Glomerular visceral epithelial cell (primary cell): ENCODE measurements around the gene PAPOLB.
A peak's percentile ranks its signal among the peaks of the same experiment; 100 is the strongest.

Experiments
- DNase-seq: peaks from one replicate; pipeline ENCODE4 v3.0.0-alpha.2; 2016; ENCODE audit errors: extremely low spot score

PAPOLB gene

DNA sequence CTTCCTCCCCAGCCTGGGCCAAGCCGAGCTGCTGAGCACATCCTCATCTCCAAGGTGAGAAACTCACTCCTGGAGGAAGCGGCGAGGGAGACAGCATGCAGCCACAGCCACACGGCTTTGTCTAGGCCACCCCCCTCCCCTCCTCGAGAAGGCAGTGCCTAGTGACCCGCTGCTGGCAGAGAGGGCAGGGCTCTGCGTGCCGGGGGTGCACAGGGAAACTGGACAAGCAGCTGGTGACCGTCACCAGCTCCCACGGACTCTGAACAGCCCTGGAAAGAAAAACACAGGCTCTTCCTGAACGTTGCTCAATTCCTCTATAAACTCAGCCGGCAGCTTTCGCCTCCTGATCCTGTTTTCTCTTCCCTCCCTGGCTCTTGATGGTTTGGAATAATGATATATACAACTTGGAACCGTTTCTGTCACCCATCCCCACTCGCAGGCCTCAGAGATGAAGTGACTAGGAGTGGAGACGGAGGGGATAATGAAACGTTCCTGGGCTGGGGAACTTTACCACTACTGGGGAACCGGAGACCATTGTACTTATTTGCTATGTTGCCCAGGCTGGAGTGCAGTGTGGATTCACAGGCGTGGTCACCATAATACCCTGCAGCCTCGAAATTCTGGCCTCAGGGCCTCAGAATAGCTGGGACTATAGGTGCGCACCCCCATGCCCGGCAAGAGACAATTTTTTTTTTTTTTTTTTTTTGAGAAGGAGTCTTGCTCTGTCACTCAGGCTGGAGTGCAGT lies 19.3 kb downstream of the PAPOLB start:
- no peak for DNase-seq

DNA sequence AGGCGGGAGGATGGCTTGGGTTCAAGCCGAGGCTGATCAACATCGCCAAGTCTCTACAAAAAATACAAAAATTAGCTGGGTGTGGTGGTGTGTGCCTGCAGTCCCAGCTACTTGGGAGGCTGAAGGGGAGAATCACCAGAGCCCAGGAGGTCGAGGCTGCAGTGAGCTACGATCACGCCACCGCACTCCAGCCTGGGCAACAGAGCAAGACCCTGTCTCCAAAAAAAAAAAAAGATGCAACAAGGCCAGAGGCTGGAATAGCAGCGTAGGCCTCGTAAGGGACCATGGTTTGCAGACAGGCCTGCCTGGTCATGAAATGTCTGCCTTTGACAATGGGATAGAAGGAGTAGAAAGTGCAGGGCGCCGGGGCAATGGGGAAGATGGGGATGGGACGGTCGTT lies 20.0 kb downstream of the PAPOLB start:
- no peak for DNase-seq

DNA sequence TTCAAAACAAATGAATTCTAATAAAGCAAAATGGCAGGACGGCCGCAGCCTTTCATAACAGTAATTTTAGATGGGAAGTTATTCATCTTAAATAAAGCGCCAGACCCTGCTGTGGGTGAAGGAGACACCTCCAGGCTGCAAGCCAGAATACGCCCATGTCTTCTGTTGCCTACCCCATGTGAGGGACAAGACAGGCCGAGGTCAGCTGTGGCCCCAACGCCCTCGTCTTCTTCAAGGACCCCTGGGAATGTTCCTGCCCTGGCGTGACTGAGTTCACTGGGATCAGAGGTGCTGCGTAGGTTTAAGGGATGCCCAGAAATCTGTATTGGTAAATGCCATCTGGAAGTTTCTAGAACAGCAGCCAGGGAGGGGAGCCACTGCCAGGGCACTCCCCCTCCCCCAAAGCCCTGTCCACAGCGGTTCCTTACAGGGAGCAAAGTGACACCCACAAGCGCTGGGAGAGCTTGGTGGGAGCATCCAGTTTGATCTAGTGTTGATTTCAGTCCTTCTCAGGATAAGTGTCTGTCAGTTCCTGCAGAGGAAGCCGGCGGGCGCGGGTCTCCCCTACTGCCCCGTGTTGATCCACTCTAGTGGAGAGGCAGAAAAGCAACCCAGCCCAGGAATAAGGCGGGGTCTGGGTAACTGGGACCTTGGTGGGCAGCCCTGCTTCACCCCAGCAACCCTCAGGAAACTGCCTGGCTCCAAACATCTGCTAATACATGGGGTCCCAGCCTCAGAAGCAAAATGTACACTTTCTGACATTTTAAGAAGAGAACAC lies 20.6 kb downstream of the PAPOLB start:
- DNase-seq, result no peak

DNA sequence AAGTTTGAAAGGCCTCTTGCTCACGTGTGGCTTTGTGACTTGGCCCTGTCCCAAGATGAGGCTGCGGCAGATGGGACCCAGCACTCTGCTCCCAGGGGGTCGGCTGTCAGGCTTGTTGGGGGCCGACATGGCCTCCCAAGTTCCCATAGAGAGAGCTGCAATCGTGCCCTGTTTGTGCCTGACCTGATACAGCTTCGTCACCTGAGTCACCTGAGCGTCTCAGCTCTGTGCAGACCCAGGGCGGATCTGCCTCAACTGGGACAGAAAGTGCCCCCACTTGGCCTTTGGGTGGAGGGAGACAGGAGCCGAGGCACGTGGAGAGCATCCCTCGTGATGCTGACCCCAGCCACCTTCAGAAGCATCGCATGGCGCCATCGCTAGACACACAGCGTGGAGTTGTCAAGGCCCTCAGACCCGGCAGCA lies 21.7 kb downstream of the PAPOLB start:
- DNase-seq, result no peak

DNA sequence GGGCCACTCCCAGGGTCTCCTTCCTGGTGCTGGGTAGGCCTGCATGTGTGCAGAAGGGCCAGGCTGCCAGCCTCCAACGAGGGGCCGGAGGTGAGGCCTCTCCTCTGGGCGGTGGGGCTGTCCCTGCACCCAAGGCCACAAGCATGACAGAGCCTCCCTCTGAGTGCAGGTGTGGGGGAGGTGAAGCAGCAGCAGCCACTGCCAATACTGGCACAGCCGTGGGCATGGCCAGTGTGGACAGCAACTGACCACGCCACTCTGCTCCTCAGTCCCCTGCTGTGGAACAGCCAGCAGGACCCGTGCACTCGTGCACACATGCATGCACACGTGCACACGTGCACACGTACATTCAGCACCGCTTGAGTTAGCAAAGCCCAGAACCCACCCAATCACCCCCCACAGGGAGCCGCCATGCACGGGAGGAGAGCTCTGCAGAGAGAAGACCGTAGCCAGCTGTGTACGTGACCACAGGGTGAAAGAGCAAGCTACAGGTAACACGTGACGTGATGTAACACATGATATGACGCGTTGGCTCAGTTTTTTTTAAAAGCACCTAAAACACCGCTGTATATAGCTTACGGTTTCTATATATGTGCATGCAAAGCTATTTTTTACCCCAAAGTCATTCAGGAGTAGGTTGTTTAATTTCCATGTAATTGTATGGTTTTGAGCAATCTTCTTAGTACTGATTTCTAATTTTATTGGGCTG lies 23.1 kb downstream of the PAPOLB start:
- DNase-seq, result no peak

DNA sequence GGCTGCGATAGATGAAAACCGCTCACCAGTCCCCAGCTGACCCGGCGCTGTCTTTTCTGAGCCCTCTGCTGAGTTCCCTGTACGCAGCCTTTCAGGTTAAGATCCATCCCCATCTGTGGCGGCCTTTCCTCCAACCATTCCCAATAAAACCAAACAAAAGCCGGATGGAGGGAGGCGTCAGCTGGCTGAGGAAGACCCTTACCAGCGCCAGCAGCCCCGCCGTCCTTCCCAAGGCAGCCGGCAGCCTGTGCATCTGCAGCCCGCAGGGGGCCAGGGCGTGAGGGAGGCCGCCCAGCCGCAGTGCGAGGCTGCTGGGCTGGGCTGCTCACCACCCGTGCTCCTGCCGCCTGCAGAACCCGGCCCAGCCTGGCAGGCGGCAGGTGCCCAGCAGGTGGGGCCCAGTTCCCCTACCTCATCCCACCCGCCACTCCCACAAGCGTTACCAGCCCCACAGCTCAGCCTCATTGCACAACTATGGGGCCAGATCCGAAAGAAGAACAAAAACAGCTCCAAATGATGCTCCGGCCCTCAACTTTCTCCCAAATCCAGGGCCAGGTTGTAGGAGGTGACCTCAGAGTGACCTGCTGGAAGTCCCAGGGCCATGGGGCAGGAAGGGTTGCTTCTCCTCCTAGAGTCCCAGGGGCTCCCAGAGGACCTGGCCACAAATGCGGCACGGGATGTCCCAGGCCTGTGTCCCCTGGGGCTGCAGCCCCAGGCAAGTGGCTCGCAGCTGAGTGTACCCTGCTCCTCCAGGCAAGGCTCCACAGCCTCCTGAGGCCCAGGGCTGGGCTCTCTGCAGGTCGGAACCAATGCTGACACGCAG lies 23.8 kb downstream of the PAPOLB start:
- DNase-seq, result no peak

DNA sequence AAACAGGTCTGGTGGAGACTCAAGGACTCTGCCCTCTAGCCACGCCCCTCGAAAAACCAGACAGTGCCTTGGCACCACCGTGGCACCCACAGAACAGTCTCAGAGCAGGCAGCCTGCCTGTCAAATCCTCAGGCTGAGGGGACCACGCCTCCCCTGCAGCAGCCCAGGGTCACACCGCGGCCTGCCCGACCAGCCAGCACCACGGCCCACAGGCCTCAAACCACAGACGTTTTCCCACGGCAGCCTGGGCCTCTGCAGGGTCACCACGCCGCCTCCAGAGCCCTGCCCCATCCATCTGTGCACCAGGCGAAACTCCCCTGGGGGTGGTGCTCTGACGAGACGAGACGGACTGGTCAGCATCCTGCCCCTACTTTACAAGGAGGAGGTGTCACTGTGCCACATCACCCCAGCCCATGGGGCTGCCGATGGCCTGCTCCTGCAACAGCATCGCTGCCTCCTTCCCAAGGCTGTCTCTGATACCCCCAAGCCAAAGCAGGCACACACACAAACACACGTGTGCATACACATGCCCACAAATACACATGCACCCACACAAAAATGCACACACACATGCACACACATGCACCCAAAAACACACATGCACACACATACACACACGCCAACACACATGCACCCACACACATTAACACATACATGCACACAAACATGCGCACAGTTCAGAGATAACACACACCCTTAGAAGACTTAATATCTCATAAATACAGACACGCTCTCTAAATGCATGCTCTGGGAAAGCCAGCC lies 24.6 kb downstream of the PAPOLB start:
- DNase-seq, result no peak

DNA sequence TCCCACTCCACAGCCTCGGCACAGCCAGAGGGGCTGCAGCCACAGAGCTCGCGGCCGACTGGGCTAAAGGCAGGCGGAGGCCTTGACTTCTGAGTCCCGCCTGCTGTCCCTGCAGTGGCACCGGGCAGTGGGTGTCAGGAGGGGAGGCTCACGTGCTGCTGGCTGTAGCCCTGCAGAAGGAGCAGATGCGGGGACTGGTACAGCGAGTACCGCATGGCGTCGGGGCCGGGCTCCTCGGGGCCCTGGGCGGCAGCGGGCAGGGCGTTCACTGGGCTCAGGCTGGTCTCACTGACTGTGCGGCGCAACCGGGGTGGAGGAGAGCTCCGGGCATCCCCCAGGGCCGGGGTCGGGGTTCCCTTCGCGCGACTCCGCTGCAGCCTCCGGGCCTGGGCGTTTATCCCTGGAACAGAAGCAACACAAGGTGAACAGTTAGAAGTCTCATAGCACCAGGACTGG lies 25.6 kb downstream of the PAPOLB start:
- no peak for DNase-seq

DNA sequence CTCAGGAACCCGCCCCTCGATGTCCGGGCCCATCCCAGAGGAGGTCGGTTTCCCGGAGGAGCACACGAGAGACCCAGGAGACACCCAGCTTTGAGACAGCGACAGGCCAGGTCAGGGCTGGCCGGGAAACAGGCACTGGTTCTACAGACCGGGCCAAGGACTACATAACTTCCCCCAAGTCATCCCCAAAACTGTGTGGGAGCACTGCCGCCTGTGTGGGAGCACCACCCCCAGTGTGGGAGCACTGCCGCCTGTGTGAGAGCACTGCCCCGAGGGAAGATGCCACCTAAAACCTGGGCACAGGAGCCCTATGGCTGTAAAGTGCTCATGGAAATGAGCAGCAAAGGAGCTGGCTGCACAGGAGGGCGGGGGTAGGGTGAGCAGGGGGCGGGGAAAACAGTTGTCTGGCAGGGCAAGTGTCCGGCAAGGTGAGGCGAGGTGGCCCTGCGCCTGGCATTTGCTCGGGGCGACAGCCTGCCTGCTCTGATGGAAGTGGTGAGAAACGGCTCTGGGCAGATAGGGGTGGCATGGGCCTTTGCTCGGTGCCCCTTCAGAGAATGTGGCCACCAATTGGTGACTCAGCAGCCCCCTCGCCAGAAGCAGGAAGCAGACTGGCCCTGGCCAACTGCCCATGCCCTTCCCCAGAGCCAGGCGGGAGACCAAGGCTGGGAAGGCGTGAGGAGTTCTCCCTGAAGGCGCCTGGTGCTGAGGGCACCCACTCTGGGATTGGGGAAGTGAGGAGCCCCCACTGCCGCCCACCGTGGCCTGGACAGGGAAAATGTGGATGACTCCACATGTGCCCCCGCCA lies 26.2 kb downstream of the PAPOLB start:
- DNase-seq, result no peak

DNA sequence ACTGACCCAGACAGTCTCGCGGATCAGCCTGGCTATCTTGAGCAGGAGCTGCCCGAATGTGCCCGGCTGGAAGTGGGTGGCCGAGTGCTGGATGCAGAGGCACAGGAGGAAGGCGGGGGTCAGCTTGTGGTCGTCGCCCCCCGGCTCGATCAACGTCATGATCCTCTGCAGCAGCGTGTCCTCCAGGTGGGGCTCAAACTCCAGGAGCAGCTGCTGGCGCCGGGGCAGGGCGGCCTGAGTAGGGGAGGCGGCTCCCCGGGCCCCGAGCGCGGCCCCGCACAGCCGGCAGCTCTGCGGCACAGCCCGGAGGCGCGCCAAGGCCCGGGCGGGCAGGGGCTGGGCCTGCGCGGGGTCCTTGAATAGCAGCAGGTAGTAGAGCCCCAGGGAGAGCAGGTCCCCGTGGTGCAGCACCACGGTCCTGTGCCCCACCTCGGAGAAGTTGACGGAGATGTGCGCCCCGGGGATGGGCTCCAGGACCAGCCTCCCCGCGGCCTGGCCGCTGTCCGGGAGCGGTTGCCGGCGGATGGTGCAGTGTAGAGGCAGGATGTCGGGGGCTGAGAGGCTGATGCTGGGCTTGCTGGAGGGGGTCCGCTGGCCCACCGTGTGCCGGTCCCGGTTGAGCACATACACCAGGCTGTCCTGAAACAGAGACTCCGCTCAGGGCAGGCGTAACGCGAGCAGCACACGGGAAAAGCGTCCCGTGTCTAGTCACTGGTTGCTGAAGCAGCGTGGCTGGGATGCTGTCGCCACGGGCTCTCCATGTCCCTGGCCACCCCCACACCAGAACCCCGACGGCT lies 27.0 kb downstream of the PAPOLB start:
- DNase-seq, result no peak

DNA sequence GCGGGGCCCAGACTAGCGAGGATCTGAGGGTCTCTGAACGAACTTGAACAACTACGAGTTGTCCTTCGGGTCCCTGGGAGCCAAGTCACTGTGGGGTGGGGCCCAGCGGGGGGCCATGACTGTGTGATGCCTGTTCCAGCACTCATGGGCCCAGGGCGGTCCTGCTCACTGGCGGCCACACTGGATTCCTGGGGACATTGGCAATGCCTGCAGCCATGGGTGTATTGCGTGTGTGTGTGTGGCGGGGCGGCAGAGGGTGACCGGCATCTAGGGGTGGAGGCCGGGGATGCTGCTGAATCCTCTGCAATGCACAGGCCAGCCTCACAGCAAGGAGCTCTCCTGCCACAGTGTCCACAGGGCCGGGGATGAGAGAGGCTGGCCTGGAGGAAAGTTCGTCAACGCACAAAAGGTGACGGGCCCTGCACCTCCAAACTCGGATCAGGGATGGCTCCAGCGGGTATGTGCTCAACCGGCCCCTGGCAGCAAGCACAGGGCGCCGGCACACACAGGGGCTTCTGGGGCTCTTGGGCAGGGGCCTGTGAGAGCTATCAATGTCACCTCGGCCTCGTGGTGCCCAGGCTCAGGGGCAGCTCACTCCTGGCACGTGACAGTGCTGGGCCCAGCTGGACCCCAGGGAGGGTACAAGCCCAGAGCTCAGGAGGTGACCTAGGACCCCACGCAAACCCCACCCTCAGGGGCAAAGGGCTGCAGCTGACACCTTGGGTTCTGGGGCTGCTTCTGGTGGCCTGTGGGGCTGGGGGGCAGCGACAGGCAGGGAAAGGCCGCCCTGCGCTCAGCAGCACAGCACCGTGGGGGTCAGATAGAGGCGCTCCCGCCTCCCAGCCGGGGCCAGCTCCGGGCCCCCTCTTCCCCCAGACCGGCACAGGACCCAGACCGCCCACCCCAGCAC lies 27.9 kb downstream of the PAPOLB start:
- no peak for DNase-seq

DNA sequence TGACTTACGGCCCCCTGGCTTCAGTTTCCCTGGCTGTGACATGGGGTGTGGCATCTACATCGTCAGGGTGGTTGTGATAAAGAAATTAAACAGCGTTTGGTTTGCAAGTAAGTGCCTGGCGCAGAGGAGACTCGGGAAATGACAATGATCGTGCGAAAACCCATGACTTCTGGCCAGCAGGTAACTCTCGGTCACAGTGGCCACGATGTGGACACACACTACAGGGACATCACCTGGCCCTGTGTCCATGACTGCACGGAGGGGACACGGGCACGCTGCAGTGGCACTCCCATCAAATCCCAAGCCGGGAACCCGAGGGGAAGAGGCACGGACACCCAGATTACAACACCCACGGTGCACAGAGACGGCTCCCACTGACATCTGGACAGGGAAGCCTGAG lies 28.7 kb downstream of the PAPOLB start:
- no peak for DNase-seq

DNA sequence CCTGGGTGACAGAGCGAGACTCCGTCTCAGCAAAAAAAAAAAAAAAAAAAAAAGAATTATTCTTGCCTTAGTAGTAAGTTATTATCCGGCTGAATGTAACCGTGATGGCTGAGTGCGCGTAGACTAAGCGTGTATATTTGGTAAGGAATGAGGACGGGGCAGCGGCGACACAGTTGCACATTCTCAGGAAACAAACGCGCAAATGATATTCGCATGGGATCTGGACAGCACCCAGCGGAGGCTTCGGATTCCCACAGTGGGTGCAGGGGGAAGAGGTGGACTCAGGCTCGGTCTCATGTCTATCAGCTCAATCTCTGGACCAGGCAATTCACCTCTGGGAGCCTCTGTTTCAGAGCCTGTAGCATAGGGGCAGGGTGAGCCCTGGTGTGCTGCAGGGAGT lies 29.1 kb downstream of the PAPOLB start:
- DNase-seq, result no peak

DNA sequence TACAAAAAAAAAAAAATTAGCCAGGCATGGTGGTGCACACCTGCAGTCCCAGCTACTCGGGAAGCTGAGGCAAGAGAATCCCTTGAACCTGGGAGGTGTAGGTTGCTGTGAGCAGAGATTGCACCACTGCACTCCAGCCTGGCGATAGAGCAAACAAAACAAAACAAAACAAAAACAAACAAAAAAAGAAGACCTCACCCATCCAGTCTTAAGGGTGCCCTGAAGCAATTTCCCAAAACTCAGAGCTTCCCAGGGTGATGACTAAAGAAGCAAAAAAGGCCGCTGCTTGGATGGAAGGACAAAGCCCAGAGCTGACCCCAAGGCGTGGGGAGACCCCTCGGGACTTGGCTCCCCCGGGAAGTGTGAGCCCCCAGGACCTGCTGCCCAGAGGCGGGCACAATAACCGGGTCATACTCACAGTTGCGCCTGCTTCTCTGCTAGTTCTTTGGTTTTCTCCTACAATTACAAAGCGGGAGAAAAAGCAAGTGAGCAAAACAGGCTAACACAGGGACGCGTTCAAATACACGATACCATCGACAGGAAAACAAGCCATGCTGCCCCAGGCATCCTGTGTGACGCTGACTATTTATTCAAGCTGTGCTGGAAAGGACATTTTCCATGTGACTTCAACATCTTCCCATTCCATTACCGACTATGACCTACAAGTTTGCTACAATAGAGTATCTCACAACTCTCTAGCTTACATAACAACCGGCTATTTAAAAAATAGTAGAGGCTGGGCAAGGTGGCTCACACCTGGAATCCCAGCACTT lies 29.9 kb downstream of the PAPOLB start:
- no peak for DNase-seq

DNA sequence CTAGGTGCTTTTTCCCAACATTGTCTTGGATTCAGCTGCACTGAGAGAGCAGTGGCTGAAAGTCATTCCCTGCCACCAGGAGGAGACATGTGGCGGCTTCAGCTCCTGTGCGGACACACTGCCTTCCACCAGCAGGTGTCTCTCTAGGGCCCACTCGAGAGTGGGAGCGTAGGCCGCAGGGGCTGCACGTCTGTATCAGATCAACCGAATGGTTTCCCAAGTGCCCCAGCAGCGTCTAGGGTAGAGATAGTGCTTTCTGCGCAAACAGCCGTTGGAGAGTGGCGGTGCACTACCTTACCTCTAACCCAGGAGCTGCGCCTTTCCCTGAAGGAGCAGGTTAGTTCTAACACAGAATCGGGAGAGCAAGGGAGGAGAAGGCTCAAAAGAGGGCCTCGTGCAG lies 31.7 kb downstream of the PAPOLB start:
- DNase-seq, result peak; percentile 59

DNA sequence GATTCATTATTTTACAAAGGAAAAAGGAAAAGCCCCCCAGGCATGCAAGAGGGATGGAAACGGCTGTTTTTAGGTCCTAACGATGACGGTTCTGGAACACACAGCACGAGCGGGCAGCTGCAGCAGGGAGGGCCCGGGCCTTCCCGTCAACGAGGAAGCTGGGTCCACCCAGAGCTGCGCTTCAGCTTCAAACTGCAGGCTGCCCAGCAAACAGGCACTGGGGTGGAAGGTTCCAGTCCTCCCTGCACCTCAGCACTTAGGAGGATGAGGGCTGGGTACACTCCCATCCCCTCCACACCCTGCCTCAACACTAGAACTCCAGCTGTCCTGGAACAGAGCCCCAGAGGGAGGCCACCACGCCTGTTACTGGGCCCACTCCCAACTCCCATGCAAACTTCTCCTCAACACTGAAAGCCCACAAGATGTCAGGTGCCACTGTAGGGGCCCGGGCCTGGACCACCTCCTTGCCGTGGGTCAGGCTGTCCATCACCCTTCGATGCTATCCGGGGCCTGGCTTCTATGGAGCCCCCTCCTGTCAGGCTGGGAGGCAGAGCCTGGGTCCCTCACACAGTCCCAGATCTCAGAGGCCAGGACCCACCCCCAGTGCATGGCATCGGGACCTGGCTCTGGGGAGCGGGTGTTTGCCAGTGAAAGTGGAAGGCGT lies 33.0 kb downstream of the PAPOLB start:
- DNase-seq, result no peak

DNA sequence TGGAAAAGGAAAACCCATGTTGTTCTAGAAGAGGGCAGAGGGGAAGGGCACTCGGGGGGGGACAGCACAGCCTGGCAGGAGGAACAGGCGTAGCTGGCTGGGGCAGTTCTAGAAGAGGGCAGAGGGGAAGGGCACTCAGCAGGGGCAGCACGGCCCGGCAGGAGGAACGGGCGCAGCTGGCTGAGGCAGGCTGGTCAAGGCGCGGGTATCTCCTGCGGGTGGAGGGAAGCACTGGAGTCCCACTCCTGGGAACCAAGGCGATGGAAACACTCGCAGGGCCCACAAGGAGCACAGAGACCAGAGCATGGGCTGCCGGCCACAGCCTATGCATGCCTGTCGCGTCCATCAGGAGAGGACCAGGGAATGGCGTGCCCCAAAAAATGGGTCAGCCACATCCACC lies 36.7 kb downstream of the PAPOLB start:
- no peak for DNase-seq
